GM15510 (cell line): Measurements from ENCODE around the gene ADCY3.

Experiments used
- POLR2A ChIP-seq: IDR thresholded peaks from 3 replicates; pipeline ENCODE4 v1.6.1; 2011; ENCODE audit warnings: borderline replicate concordance; ENCODE audit not compliant: insufficient read length; ENCODE audit errors: extremely low read depth

Gene ADCY3

DNA sequence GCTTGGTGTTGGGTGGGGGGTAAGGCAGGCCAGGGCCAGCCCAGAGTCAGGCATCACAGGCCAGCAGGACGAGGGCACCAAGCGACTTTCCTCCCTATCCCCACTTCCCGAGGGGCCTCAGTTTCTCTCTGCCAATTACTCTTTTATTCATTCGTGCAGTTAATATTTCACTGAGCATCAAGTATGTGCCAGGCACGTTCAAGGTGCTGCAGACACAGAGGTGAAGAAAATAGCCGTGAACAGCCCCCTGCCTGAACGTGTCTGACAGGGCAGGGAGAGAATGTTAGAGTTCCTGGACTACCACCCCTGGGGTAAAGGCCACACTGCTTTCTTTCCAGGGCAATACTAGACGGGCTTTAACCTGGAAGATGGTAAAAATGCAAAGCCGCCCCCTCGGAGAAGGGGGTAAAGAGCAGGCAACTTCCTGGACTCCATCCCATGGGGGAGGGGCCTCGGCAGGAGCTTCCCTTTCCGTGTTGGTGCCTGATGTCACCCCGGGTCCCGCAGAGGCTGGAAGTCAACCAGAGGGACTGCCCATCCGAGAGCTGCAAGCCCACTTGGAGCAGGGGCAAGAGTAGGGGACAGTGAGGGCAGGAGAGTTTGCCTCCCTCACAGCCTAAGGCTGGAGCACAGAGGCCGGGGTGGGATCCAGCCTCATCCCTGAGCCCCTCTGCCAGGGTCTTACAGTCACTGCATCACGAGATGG, 79.7 kb downstream of the ADCY3 start:
- TF ChIP-seq POLR2A: no peak

GRCh38 chr2:24839729-24840128, 80.3 kb downstream of the ADCY3 start:
- no peak for TF ChIP-seq POLR2A

GRCh38 chr2:24838541-24838940, 81.5 kb downstream of the ADCY3 start:
- TF ChIP-seq POLR2A: no peak

GRCh38 chr2:24837996-24838513, 82.0 kb downstream of the ADCY3 start:
- TF ChIP-seq POLR2A: no peak

GRCh38 chr2:24836706-24837105, 83.3 kb downstream of the ADCY3 start:
- no peak for TF ChIP-seq POLR2A

GRCh38 chr2:24836206-24836605, 83.8 kb downstream of the ADCY3 start:
- TF ChIP-seq POLR2A: no peak

DNA sequence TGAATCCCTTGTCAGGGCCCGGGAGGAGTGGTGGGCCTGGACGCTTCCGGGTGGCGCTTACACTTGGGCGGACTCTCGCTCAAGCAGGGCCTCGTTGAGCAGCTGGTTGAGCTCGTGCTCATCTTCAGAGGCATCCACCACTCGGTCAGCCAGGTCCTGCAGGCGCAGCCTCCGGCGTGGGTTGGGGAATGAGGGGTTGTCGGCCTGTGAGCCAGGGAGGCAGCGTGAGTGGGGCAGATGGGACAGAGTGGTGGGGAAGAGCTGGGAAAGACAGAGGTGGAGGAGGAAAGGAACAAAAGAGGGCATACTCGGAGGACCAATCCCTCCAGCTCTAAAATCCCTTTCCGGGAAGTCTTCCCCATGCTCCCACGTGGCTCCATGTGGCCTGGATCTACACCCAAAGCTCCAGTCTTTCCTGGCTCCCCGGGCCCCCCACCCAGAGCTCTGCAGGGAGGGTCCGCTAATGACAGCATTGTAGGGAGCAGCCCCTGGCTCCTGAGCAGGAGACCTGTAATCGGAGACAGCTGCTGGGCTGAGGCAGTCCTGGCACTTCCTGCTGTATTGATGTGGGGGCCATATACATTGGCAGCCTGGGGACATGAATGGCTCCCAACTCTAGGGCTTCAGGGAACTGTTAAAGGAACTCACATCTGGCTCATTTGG, 85.2 kb downstream of the ADCY3 start:
- TF ChIP-seq POLR2A: no peak

GRCh38 chr2:24833821-24834732, 86.0 kb downstream of the ADCY3 start:
- TF ChIP-seq POLR2A: no peak

GRCh38 chr2:24832931-24833701, 86.9 kb downstream of the ADCY3 start:
- TF ChIP-seq POLR2A: no peak

- no peak for TF ChIP-seq POLR2A
Measured at GRCh38 chr2:24832521-24832920, 87.5 kb downstream of the ADCY3 start.

DNA sequence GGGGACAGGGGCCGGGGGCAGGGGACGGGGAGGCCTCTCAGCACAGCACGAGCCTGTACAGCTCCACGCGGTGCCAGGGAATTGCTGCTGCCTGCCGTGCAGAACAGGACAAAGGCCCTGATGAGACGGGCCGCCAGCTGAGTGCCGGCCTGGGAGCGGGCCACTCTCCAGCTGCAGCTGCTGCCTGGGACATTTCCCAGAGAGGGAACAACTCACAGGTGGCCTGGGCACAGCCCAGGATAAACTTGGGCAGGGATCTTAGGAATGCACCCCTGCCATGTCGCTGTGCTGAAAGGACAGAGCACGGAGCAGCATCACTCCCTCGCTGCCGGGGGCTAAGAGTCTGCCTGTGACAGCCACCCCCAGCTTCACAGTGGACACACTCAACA, 88.0 kb downstream of the ADCY3 start:
- TF ChIP-seq POLR2A: no peak

GRCh38 chr2:24831221-24832072, 88.6 kb downstream of the ADCY3 start:
- no peak for TF ChIP-seq POLR2A

DNA sequence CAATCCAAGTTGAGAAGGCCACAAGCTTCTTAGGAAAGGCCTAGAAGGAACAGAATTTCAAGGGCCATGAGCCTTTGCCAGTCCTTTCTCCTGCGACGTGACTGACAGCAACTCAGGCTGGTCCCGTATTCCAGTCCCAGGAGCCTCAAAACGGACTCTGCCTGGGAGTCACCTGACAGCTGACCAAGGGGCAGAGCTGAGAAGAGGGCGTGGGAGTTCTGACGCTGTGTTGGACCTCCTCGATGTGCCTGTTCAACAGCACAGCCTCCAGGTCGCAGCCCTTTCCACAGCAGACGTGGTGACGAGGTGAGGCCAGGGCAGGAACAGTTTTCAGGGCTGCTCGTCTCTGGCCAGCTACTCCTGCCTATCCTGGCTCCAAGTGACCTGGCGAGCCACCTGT, 89.3 kb downstream of the ADCY3 start:
- no peak for TF ChIP-seq POLR2A
